D721Med (cell line): ENCODE data around the gene WNT8A.

Experiments used
- DNase-seq: peaks from one replicate; pipeline ENCODE4 v3.0.0; 2011; ENCODE audit warnings: low spot score; ENCODE audit not compliant: insufficient read length
- FAIRE-seq: peaks from 2 replicates; lab custom pipeline; 2011; peaks lifted over from hg19 to GRCh38; lab: Jason Lieb, UNC
- TF ChIP-seq, protein P1 (sequence below): IDR thresholded peaks from 2 replicates; pipeline ENCODE4 v1.5.1; 2012; ENCODE audit warnings: mild to moderate bottlenecking, control low read depth; ENCODE audit not compliant: insufficient read depth; ENCODE audit errors: missing control alignments

WNT8A gene

DNA sequence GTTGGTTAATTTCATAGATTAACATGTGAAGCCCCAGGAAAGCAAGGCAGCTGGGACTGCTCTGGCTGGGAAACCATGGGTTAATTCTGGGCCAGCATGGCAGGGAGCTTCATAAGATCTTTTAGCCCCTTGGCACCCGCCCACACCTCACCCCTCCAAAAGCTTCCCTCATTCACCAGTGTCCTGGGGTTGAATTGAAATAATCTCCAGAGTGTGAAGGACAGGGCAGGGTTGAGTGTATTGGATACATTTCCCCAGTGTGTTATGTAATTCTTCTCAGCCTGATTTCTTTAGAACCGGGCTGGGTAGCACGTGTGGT, 19.4 kb downstream of the WNT8A start:
- TF ChIP-seq, protein P1, sequence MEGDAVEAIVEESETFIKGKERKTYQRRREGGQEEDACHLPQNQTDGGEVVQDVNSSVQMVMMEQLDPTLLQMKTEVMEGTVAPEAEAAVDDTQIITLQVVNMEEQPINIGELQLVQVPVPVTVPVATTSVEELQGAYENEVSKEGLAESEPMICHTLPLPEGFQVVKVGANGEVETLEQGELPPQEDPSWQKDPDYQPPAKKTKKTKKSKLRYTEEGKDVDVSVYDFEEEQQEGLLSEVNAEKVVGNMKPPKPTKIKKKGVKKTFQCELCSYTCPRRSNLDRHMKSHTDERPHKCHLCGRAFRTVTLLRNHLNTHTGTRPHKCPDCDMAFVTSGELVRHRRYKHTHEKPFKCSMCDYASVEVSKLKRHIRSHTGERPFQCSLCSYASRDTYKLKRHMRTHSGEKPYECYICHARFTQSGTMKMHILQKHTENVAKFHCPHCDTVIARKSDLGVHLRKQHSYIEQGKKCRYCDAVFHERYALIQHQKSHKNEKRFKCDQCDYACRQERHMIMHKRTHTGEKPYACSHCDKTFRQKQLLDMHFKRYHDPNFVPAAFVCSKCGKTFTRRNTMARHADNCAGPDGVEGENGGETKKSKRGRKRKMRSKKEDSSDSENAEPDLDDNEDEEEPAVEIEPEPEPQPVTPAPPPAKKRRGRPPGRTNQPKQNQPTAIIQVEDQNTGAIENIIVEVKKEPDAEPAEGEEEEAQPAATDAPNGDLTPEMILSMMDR = no peak
- no peak for DNase-seq
- FAIRE-seq = no peak

DNA sequence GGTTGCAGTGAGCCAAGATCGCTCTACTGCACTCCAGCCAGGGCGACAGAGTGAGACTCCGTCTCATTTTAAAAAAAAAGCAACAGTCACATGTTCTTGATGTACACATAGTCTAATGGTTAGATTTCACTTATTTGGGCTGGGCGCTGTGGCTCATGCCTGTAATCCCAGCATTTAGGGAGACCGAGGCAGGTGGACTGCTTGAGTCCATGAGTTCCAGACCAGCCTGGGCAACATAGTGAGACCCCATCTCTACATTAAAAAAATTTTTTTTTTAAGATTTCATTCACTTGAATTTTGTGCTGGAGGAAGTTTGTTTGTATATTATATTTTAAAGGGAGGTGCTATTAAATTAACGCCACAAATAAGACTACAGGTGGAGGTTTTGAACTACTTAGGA, 21.9 kb downstream of the WNT8A start:
- TF ChIP-seq, protein P1 = no peak
- FAIRE-seq (no peak), DNase-seq (no peak)

DNA sequence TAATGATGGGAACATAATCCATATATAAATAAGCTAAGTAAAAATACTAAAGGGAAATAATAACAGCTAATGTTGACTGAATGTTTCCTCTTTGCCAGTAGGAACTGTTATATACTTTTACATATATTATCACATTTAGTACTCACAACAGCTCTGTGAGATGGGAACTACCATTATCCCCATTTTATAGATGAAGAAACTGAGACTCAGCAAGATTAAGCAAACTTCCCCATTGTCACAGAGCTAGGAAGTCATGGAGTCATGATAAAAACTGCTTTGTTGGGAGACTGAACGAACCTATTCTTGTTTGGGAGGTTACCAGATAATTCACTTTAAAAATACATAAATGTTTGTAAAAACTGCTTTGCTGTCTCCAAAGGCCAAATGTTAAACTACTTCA, 23.4 kb downstream of the WNT8A start:
- TF ChIP-seq, protein P1 = no peak
- FAIRE-seq = no peak
- no peak for DNase-seq

DNA sequence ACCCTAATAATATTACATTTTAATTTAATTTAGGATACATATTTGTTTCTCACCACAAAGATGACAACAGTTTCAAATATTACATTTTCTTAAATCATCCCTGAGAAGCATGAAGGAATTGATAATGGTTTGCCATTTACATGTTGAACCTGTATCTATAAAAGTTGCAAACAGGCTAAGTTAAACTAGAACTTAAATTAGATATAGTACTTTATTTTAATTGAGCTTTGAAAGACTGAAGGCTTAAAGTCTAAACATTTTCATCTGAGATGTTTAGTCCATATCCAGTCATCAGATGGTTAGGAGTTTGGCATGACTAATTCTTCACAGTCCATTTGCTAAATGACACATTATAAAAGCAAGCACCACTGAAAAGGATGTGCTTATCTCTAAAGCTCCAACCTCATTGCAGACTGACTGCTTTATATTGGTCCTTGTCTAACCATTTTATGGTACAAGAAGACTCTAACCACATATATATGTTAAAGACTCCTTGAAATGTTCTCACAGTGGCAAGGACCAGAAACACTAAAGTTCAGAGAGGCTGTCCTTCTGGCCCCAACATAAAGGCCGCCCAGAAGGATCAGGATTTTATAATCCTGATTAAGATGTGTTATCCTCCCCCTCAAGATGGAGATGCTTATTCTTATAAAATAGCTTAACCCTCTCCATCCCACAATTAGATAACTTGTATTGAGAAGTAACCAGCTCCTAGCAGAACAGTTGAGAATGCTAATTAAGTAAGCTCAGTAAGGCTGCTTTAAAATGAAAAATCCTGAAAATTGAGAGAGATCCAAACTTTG, 25.8 kb downstream of the WNT8A start:
- TF ChIP-seq, protein P1 = no peak
- FAIRE-seq (peak; percentile 69), DNase-seq (peak; percentile 57)

DNA sequence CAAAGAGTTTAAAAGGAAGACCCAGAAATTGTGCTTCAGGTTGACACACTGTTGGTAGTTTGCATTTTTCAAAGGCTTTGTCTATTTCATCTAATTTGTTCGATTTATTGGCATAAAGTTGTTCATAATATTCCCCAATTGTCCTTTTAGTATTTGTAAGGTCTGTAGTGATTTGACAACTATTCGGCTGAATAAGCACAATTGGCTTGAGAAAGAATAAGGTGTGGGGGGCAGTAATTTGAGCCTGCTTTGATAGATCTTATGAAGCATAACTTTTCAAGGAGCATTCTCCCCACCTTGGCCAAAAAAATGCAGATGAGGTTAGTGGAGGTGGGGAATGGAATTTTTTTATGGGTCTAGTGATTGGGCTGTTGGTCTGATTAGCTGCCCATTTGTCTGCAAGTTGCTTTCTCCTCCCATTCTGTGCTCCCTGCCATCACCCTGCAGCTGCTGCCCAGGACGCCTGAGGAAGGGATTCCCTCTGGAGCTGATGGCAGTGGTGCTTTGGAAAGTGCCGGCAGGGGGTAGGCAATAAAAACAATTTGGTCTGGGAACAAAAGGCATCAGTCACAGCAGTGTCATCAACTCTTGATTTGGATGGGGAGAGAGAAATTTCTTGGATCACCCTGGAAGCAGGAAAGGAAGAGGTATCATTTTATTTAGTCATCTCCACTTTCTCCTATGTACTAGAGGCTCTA, 26.6 kb downstream of the WNT8A start:
- no peak for FAIRE-seq
- TF ChIP-seq, protein P1 = no peak
- DNase-seq = no peak

DNA sequence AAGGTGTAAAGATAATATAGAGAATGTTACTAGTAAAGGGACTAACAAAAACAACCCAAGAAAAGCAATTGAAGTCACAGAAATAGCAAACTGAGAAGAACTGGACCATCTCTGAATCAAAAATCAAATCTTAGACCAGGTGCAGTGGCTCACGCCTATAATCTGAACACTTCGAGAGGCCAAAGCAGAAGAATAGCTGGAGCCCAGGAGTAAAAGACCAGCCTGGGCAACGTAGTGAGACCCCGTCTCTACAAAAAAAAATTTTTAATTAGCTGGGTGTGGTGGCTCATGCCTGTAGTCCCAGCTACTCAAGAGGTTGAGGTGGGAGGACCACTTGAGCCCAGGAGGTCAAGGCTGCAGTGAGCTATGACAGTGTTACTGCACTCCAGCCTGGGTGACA, 27.3 kb downstream of the WNT8A start:
- TF ChIP-seq, protein P1 = no peak
- no peak for FAIRE-seq
- DNase-seq = no peak

DNA sequence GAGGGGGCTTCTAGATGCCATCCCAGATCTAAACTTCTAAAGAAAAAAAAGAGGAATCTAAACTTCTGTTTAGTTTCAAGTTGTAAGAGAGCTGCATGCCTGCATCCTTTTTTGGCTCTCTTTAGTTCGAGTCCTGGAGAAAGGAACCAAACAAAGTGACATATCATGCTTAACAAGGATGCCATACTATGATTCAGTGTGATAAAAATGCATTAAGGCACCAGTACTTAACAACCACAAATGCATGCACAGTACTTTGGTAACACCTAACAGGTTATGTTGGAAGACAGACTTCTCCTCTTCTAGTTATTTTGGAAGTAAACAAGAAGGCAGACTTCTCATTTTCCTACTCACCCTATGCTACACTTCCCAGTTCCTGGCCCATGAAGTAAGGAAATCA, 28.1 kb downstream of the WNT8A start:
- TF ChIP-seq, protein P1 = no peak
- FAIRE-seq (no peak), DNase-seq (no peak)
